ENCODE measurements around the gene CC2D1B.
A peak's percentile ranks its signal among the peaks of the same experiment; 100 is the strongest.

CC2D1B gene

GRCh38 chr1:52323731-52324130 is 42.3 kb downstream of the CC2D1B start:
- no peak for TF ChIP-seq JUND (IDR thresholded peaks at IDR 0.05; ENCODE audit: low read depth)
- in situ Hi-C loops (cut with HindIII; ENCODE audit: low pct_unique_long_range_greater_than_20kb, low sequenced_read_pairs): no loop called here
- DNase-seq (ENCODE audit: low read depth in 1 of 2, low spot score in 1 of 2): no peak

DNA sequence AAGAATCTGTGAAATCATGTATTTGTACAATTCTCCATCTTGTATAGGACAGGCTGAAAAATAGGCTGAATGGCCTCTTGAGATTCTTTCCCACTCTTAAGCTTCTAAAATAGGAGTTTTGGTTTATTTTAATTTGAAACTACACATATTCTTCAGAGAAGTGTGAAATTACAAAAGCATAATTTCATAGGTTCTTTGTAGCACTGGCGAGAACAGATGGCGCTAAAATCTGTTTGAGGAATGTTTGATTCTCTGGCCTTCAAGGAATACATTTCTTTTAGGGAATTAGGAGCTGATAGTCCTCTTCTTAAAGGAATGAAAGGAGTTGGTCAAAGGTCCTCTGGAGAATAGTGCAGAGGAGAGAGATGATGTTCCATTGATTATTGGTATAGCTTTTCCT is 44.9 kb downstream of the CC2D1B start:
- in situ Hi-C loops (cut with HindIII; ENCODE audit: low pct_unique_long_range_greater_than_20kb, low sequenced_read_pairs): no loop called here
- no peak for DNase-seq (ENCODE audit: low read depth in 1 of 2, low spot score in 1 of 2)
- TF ChIP-seq JUND (IDR thresholded peaks at IDR 0.05; ENCODE audit: low read depth): no peak

- DNase-seq (ENCODE audit: low read depth in 1 of 2, low spot score in 1 of 2): peak in 1 of 2 experiments; percentile 13
- in situ Hi-C loops (cut with HindIII; ENCODE audit: low pct_unique_long_range_greater_than_20kb, low sequenced_read_pairs): no loop called here
These were observed 59.6 kb downstream of the CC2D1B start for GRCh38 chr1:52306227-52307006.

GRCh38 chr1:52305417-52306226 is 60.4 kb downstream of the CC2D1B start:
- no peak for TF ChIP-seq JUND (IDR thresholded peaks at IDR 0.05; ENCODE audit: low read depth)
- in situ Hi-C loops (cut with HindIII; ENCODE audit: low pct_unique_long_range_greater_than_20kb, low sequenced_read_pairs): no loop called here

More at GRCh38 chr1:52306227-52307006, 59.6 kb downstream of the CC2D1B start:
- no peak for TF ChIP-seq JUND (IDR thresholded peaks at IDR 0.05; ENCODE audit: low read depth)

More at GRCh38 chr1:52305417-52306226, 60.4 kb downstream of the CC2D1B start:
- DNase-seq (ENCODE audit: low read depth in 1 of 2, low spot score in 1 of 2): no peak
